GM18498 (cell line): ENCODE data around the gene IRS1.

Source experiments
- ATAC-seq: cut with Tn5 transposase; IDR thresholded peaks from one replicate; pipeline ENCODE4 v1.9.1; 2021; ENCODE audit warnings: mild to moderate bottlenecking, moderate library complexity; ENCODE audit not compliant: unreplicated experiment

IRS1 gene

GRCh38 chr2:226792155-226792881 lies 7.3 kb downstream of the IRS1 start:
- no peak for ATAC-seq

- ATAC-seq, result peak; percentile 98
Measured at GRCh38 chr2:226791487-226792081, 8.0 kb downstream of the IRS1 start.

GRCh38 chr2:226791056-226791486 lies 8.5 kb downstream of the IRS1 start:
- peak; percentile 71 for ATAC-seq

GRCh38 chr2:226790431-226790830 lies 9.2 kb downstream of the IRS1 start:
- ATAC-seq, result no peak

- no peak for ATAC-seq
Measured at GRCh38 chr2:226790011-226790410, 9.6 kb downstream of the IRS1 start.

GRCh38 chr2:226788881-226789490 lies 10.6 kb downstream of the IRS1 start:
- ATAC-seq, result no peak

- no peak for ATAC-seq
Measured at GRCh38 chr2:226788064-226788463, 11.6 kb downstream of the IRS1 start.

GRCh38 chr2:226783885-226784284 lies 15.7 kb downstream of the IRS1 start:
- no peak for ATAC-seq

GRCh38 chr2:226782092-226782713 lies 17.4 kb downstream of the IRS1 start:
- ATAC-seq, result no peak

- ATAC-seq, result no peak
Measured at GRCh38 chr2:226780431-226780830, 19.2 kb downstream of the IRS1 start.

- ATAC-seq, result no peak
Measured at GRCh38 chr2:226777611-226778010, 22.0 kb downstream of the IRS1 start.

GRCh38 chr2:226776104-226776503 lies 23.5 kb downstream of the IRS1 start:
- ATAC-seq, result no peak

- ATAC-seq, result no peak
Measured at GRCh38 chr2:226775032-226775509, 24.5 kb downstream of the IRS1 start.

- peak; percentile 43 for ATAC-seq
Measured at GRCh38 chr2:226773291-226773690, 26.3 kb downstream of the IRS1 start.

GRCh38 chr2:226772389-226773179 lies 27.0 kb downstream of the IRS1 start:
- peak; percentile 96 for ATAC-seq

GRCh38 chr2:226771067-226771466 lies 28.6 kb downstream of the IRS1 start:
- ATAC-seq, result no peak

GRCh38 chr2:226767056-226767813 lies 32.4 kb downstream of the IRS1 start:
- ATAC-seq, result no peak

- no peak for ATAC-seq
Measured at GRCh38 chr2:226766352-226767055, 33.1 kb downstream of the IRS1 start.

- no peak for ATAC-seq
Measured at GRCh38 chr2:226763320-226763719, 36.3 kb downstream of the IRS1 start.
